Glomerular endothelial cell (primary cell): ENCODE data around the gene YPEL4. TPM values are rescaled to one million over a fixed set of nuclear protein-coding genes. Genes with fewer than 3 reads are reported as not detected.

Experiments
- DNase-seq: peaks from one replicate; pipeline ENCODE4 v3.0.0-alpha.2; 2011; ENCODE audit warnings: low read depth, low spot score; ENCODE audit errors: extremely low read depth
- total RNA-seq: library from RNA; depleted of rRNA; stranded (reverse); fragments of >200 nt; gene quantifications from 2 replicates; pipeline ENCODE4 v1.2.3, GENCODE V29; 2015

Gene YPEL4
- total RNA-seq, 1 donor from 2014 or later, result 0.41 TPM

DNA sequence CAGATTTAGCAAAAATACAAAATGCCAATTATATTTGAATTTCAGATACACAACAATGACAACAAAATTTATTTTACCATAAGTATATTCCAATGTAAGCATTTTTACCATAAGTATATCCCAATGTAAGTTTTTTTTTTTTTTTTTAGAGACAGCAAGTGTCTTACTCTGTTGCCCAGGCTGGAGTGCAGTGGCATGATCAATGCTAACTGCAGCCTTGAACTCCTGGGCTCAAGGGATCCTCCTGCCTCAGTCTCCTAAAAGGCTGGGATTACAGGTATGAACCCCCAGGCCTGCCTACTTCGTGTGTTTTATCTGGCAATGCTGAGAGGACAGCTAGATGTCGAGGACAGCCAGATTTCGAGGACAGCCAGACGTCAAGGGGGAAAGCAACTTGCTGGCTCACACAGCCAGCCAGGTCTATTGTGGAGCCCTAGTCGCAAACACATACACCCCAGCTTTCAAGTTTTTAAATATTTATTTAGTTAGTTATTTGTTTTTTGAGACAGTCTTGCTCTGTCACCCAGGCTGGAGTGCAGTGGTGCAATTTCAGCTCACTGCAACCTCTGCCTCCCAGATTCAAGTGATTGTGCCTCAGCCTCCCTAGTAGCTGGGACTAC lies 53.3 kb downstream of the YPEL4 start:
- DNase-seq, result no peak

Other genes starting within 250 kb of the YPEL4 start
- 29.7 and 32.8 TPM in 2 replicates for gene SLC43A3, start 222.8 kb downstream of the YPEL4 start, total RNA-seq
- gene RTN4RL2, start 189.4 kb downstream of the YPEL4 start, total RNA-seq, result 0.23 and 1.5 TPM in 2 replicates
- gene SLC43A1, start 134.2 kb downstream of the YPEL4 start, total RNA-seq, result 10.5 and 15.9 TPM in 2 replicates
- 31.9 and 35.0 TPM in 2 replicates for gene TIMM10, start 119.2 kb downstream of the YPEL4 start, total RNA-seq
- not detected in 2 replicates for gene SMTNL1, start 112.3 kb downstream of the YPEL4 start, total RNA-seq
- 74.1 and 87.1 TPM in 2 replicates for gene UBE2L6, start 82.2 kb downstream of the YPEL4 start, total RNA-seq
- 0.53 and 1.5 TPM in 2 replicates for gene SERPING1, start 52.2 kb downstream of the YPEL4 start, total RNA-seq
- 13.3 and 18.0 TPM in 2 replicates for gene CLP1, start 7.8 kb upstream of the YPEL4 start, total RNA-seq
- 54.7 and 71.3 TPM in 2 replicates for gene ZDHHC5, start 18.2 kb upstream of the YPEL4 start, total RNA-seq
- gene MED19, start 62.3 kb upstream of the YPEL4 start, total RNA-seq, result 33.8 and 43.2 TPM in 2 replicates
- gene TMX2, start 62.7 kb upstream of the YPEL4 start, total RNA-seq, result 46.9 and 51.5 TPM in 2 replicates
- 160 and 174 TPM in 2 replicates for gene SELENOH, start 91.6 kb upstream of the YPEL4 start, total RNA-seq
- gene BTBD18, start 101.9 kb upstream of the YPEL4 start, total RNA-seq, result not detected in 2 replicates
- 200 and 268 TPM in 2 replicates for gene CTNND1, start 111.9 kb upstream of the YPEL4 start, total RNA-seq